Measurements from ENCODE around the gene LCN6. TPM values are rescaled to one million over a fixed set of nuclear protein-coding genes. Genes with fewer than 3 reads are reported as not detected.

LCN6 gene
- total RNA-seq, 1 donor from 2014 or later = not detected

DNA sequence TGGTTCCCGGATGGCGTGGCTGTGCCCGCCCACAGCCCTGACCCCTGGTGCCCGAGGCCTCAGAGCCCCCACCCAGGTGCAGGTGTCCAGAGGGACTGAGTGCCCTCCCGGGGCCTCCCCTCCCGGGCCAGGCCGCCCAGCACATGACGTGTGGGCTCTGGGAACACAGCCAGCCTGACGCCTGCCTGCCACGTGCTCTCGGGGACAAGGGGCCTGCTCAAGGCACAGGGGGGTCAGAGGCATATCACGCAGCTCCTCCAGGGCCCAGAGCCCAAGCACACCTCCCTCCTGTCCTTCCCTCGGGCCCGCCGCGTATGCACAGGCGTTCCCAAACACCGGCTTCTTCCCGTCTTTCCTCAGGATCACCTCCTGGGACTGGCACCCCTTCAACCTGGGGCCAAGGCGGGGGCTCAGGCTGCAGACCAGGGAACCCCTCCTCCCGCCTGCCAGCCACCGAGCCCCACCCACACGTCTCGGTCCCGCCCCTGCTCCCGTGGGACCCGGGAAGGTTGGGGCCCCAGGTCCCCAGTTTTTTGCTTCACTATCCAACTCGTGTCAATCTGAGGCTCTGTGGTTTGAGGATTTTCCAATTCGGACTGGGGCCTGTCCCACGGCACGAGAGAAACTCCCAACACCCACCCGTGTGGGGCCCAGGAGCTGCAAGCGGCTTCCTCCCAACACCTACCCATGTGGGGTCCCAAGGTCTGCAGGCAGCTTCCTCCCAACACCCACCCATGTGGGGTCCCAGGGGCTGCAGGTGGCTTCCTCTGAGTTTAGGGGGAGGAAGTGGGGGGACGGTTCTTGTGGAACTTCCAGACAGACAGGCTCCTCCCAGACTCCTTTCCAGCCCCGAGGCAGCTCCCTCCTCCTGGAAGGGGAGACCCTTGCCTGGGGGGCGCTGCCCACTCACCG, 7.1 kb downstream of the LCN6 start:
- H3K4me3 ChIP-seq (ENCODE audit: low read depth, low read length) = no peak overlapping the region
- TF ChIP-seq, protein P1, sequence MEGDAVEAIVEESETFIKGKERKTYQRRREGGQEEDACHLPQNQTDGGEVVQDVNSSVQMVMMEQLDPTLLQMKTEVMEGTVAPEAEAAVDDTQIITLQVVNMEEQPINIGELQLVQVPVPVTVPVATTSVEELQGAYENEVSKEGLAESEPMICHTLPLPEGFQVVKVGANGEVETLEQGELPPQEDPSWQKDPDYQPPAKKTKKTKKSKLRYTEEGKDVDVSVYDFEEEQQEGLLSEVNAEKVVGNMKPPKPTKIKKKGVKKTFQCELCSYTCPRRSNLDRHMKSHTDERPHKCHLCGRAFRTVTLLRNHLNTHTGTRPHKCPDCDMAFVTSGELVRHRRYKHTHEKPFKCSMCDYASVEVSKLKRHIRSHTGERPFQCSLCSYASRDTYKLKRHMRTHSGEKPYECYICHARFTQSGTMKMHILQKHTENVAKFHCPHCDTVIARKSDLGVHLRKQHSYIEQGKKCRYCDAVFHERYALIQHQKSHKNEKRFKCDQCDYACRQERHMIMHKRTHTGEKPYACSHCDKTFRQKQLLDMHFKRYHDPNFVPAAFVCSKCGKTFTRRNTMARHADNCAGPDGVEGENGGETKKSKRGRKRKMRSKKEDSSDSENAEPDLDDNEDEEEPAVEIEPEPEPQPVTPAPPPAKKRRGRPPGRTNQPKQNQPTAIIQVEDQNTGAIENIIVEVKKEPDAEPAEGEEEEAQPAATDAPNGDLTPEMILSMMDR (conservative IDR thresholded peaks at IDR 0.05; ENCODE audit: low read depth, low read length) = no peak
- DNase-seq (ENCODE audit: low read depth) = no peak

DNA sequence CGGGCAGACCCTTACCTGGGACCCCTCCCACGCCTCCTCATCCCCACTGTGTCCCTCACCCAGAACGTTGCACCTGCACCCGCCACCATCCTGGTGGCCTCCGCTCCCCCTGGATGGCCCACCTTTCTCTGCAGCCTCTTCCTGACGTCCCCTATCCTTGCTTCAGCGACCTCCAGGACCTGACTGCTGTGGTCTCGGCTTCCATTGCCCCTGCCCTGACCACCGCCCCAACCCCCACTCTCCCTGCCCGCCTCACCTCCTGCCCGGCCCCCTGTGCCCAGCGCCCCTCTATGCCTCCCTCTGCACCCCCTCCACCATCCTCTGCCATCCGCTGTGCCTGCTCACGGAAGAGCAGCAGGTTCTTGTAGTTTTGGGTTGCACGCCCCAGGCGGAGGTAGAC, 7.8 kb downstream of the LCN6 start:
- TF ChIP-seq, protein P1 (conservative IDR thresholded peaks at IDR 0.05; ENCODE audit: low read depth, low read length) = no peak
- no peak overlapping the region for H3K4me3 ChIP-seq (ENCODE audit: low read depth, low read length)
- no peak for DNase-seq (ENCODE audit: low read depth)

DNA sequence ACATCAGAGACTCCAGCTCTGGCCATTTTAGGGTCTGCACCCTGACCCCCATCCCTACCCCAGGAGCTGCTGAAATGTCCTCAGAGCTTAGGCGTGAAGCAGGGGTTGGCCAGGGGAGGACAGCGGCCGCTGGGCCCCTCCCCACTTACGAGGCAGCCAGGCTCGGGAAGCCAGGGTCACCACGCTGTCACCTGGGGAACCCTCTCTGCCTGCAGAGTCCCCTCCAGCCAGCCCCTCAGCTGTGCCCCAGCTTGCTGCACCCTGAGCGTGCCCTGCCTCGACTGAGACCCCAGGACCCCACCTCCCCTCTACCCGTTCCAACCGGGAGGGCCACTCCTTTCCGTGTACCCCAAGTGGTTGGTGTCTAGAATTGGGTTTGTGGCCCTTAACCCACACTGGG, 8.3 kb downstream of the LCN6 start:
- no peak overlapping the region for H3K4me3 ChIP-seq (ENCODE audit: low read depth, low read length)
- no peak for DNase-seq (ENCODE audit: low read depth)
- TF ChIP-seq, protein P1 (conservative IDR thresholded peaks at IDR 0.05; ENCODE audit: low read depth, low read length) = no peak

DNA sequence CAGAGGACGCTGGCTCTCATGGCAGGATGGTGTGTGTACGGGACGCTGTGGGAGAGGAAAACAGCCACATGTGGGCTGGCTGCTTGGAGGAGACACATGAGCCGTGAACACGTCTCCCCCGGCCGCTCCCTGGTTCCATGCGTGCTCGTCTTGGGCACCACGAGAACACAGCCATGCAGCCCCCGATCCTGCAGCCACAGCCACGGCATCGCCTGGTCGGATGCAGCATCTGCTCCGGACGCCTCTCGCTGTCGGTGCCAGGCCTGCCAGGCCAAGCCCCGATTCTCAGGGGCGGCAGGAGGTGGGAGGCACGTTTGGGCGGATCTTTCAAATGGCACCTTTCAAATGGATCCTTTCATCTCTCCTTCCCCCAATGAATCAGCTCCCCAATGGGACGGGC, 8.8 kb downstream of the LCN6 start:
- H3K4me3 ChIP-seq (ENCODE audit: low read depth, low read length) = no peak overlapping the region
- TF ChIP-seq, protein P1 (conservative IDR thresholded peaks at IDR 0.05; ENCODE audit: low read depth, low read length) = no peak
- no peak for DNase-seq (ENCODE audit: low read depth)

DNA sequence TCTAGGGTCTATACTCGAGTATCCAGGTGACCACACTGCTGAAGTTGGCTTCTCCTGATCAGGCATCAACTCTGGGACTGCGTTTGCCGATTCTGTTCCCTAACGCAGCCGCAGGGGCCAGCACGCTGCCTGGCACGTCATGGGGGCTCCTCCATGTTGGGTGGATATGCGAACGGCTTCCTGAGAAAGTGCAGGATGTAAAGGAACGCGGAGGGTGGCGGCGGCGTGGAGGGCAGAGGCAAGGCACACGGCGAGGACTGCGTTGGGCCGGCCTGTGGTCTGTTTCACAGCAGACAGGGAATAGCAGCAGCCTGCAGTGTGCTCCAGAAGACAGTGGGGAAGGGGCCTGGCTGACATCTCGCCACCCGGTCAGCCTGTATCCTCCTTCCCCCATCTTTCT, 9.4 kb downstream of the LCN6 start:
- TF ChIP-seq, protein P1 (conservative IDR thresholded peaks at IDR 0.05; ENCODE audit: low read depth, low read length) = no peak
- H3K4me3 ChIP-seq (ENCODE audit: low read depth, low read length) = no peak overlapping the region
- DNase-seq (ENCODE audit: low read depth) = no peak

DNA sequence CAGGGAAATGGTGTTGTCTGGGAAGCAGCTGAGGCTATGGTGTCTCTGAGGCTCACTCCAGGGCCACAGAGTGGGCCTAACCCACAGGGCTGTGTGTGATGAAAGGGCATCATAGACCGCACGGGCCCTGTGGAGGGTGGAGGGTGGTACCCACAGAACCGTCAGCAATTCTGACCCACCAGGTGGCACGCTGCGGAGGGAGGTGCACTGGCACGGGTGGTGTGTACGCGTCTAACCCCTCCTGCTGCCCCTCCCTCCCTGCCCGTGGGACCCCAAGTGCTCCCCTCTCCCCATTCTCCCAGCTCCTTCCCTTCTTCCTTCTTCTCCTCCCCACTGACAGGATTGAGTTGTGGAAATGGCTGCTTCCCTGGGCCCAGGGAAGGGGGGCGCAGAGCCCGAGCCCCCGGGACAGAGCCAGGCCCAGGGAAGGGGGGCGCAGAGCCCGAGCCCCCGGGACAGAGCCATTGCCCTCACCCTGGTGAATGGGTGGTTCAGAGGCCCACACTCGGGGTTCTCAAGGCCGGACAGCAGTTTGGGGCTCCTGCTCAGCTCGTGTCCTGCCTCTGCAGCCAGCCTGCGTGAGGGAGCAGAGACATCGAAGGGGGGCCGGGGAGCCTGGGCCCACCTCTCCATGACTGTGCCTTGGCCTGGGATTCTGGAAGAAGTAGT, 12.4 kb downstream of the LCN6 start:
- DNase-seq (ENCODE audit: low read depth) = no peak
- H3K4me3 ChIP-seq (ENCODE audit: low read depth, low read length) = no peak overlapping the region
- TF ChIP-seq, protein P1 (conservative IDR thresholded peaks at IDR 0.05; ENCODE audit: low read depth, low read length) = no peak

Data from epithelial cell of proximal tubule (primary cell).